HEK293 (cell line): ENCODE measurements around the gene GSAP.

Experiments used
- CTCF ChIA-PET: fragments of 350-600 bp; formaldehyde crosslinking; extraction: SDS; loops from one replicate; lab custom pipeline; 2021; ENCODE audit warnings: antibody characterized with exemption; lab: Yijun Ruan, JAX
- POLR2A ChIA-PET: fragments of 300-600 bp; formaldehyde crosslinking; extraction: SDS; loops from one replicate; lab custom pipeline; 2020; ENCODE audit warnings: antibody characterized with exemption, inconsistent platforms; lab: Yijun Ruan, JAX
- H3K27ac ChIP-seq: fragments of 200-500 bp; sonication (Bioruptor generic); 2 replicates; pipeline ENCODE4 v1.5.1; 2014; ENCODE audit warnings: low read depth, low read length, control low read depth, inconsistent platforms; ENCODE audit errors: extremely low read depth
- H3K36me3 ChIP-seq, 2 experiments: fragments of 200-500 bp in 1 of 2; sonication (Bioruptor generic) in 1 of 2; 1 replicate in 1 of 2; 2 replicates in 1 of 2; pipeline ENCODE4 v1.5.1; 2014 to 2017; ENCODE audit warnings: inconsistent platforms in 2 of 2, low read length in 2 of 2; ENCODE audit not compliant: control insufficient read depth in 2 of 2, insufficient read depth in 1 of 2
- H3K4me1 ChIP-seq: fragments of 200-500 bp; sonication (Bioruptor generic); 2 replicates; pipeline ENCODE4 v1.5.1; 2014; ENCODE audit warnings: mild to moderate bottlenecking, low read length, inconsistent platforms; ENCODE audit not compliant: control insufficient read depth, insufficient read depth
- H3K4me3 ChIP-seq: 2 replicates; pipeline ENCODE4 v1.5.1; 2011; ENCODE audit warnings: low read depth, mild to moderate bottlenecking, control low read depth, low read length, moderate library complexity
- H3K9me3 ChIP-seq: fragments of 200-500 bp; sonication (Bioruptor generic); 2 replicates; pipeline ENCODE4 v1.5.1; 2014; ENCODE audit warnings: low read depth, low read length, inconsistent platforms; ENCODE audit not compliant: control insufficient read depth, insufficient read depth
- GLI2 ChIP-seq: fragments of 450-650 bp; formaldehyde crosslinking; IDR thresholded peaks from 2 replicates; pipeline ENCODE4; 2017; ENCODE audit warnings: missing biosample characterization, missing genetic modification characterization, low read depth, borderline replicate concordance
- GLIS1 ChIP-seq: fragments of 450-650 bp; formaldehyde crosslinking; IDR thresholded peaks from 2 replicates; pipeline ENCODE4 v1.5.1; 2016; ENCODE audit warnings: missing biosample characterization, missing genetic modification characterization
- KLF7 ChIP-seq: fragments of 450-650 bp; formaldehyde crosslinking; IDR thresholded peaks from 2 replicates; pipeline ENCODE4 v1.5.1; 2016; ENCODE audit warnings: missing biosample characterization, missing genetic modification characterization, borderline replicate concordance
- MYNN ChIP-seq: fragments of 450-650 bp; formaldehyde crosslinking; IDR thresholded peaks from 2 replicates; pipeline ENCODE4 v1.5.1; 2016; ENCODE audit warnings: missing biosample characterization, missing genetic modification characterization, borderline replicate concordance
- SP3 ChIP-seq: fragments of 450-650 bp; formaldehyde crosslinking; IDR thresholded peaks from 2 replicates; pipeline ENCODE4 v1.5.1; 2016; ENCODE audit warnings: missing biosample characterization, missing genetic modification characterization
- ZBTB11 ChIP-seq: fragments of 450-650 bp; formaldehyde crosslinking; conservative IDR thresholded peaks from 2 replicates; pipeline ENCODE4 v1.5.1; 2016; ENCODE audit warnings: low read depth, missing biosample characterization, missing genetic modification characterization
- ZBTB26 ChIP-seq: fragments of 450-650 bp; formaldehyde crosslinking; optimal IDR thresholded peaks from 2 replicates; pipeline ENCODE3; 2016; ENCODE audit warnings: missing biosample characterization, mild to moderate bottlenecking, missing genetic modification characterization
- ZBTB44 ChIP-seq: fragments of 450-650 bp; IDR thresholded peaks from 2 replicates; pipeline ENCODE4 v1.5.1; 2018; ENCODE audit warnings: missing biosample characterization, mild to moderate bottlenecking, missing genetic modification characterization
- ZFHX2 ChIP-seq: fragments of 450-650 bp; formaldehyde crosslinking; conservative IDR thresholded peaks from 2 replicates; pipeline ENCODE4 v1.5.1; 2016; ENCODE audit warnings: missing biosample characterization, missing genetic modification characterization
- ZFP3 ChIP-seq: fragments of 450-650 bp; formaldehyde crosslinking; IDR thresholded peaks from 2 replicates; pipeline ENCODE4 v1.5.1; 2016; ENCODE audit warnings: low read depth, missing biosample characterization, missing genetic modification characterization
- ZNF114 ChIP-seq: fragments of 450-650 bp; formaldehyde crosslinking; IDR thresholded peaks from 2 replicates; pipeline ENCODE4 v1.5.0; 2017; ENCODE audit warnings: missing biosample characterization, missing genetic modification characterization
- ZNF146 ChIP-seq: fragments of 450-650 bp; formaldehyde crosslinking; IDR thresholded peaks from 2 replicates; pipeline ENCODE4 v1.5.1; 2016; ENCODE audit warnings: missing biosample characterization, missing genetic modification characterization
- ZNF157 ChIP-seq: fragments of 450-650 bp; formaldehyde crosslinking; IDR thresholded peaks from 2 replicates; pipeline ENCODE4 v1.5.1; 2016; ENCODE audit warnings: missing biosample characterization, missing genetic modification characterization
- ZNF175 ChIP-seq: fragments of 450-650 bp; formaldehyde crosslinking; IDR thresholded peaks from 2 replicates; pipeline ENCODE4 v1.5.1; 2016; ENCODE audit warnings: missing biosample characterization, missing genetic modification characterization
- ZNF184 ChIP-seq: fragments of 450-650 bp; IDR thresholded peaks from 2 replicates; pipeline ENCODE4 v1.5.1; 2018; ENCODE audit warnings: missing biosample characterization, mild to moderate bottlenecking, missing genetic modification characterization
- ZNF280C ChIP-seq: fragments of 450-650 bp; formaldehyde crosslinking; IDR thresholded peaks from 2 replicates; pipeline ENCODE4 v1.5.1; 2016; ENCODE audit warnings: missing biosample characterization, missing genetic modification characterization
- ZNF362 ChIP-seq: fragments of 450-650 bp; formaldehyde crosslinking; IDR thresholded peaks from 2 replicates; pipeline ENCODE4 v1.5.1; 2016; ENCODE audit warnings: missing biosample characterization, missing genetic modification characterization
- ZNF433 ChIP-seq: fragments of 450-650 bp; formaldehyde crosslinking; IDR thresholded peaks from 2 replicates; pipeline ENCODE4 v1.5.1; 2016; ENCODE audit warnings: missing biosample characterization, missing genetic modification characterization, low read depth
- ZNF473 ChIP-seq: fragments of 450-650 bp; formaldehyde crosslinking; IDR thresholded peaks from 2 replicates; pipeline ENCODE4 v1.5.1; 2017; ENCODE audit warnings: missing biosample characterization, missing genetic modification characterization
- ZNF521 ChIP-seq: fragments of 450-650 bp; formaldehyde crosslinking; IDR thresholded peaks from 2 replicates; pipeline ENCODE4 v1.5.1; 2017; ENCODE audit warnings: missing biosample characterization, mild to moderate bottlenecking, missing genetic modification characterization
- ZNF548 ChIP-seq: fragments of 450-650 bp; formaldehyde crosslinking; IDR thresholded peaks from 2 replicates; pipeline ENCODE4 v1.5.1; 2016; ENCODE audit warnings: missing biosample characterization, missing genetic modification characterization
- ZNF585B ChIP-seq: fragments of 450-650 bp; formaldehyde crosslinking; IDR thresholded peaks from 2 replicates; pipeline ENCODE4 v1.5.1; 2016; ENCODE audit warnings: missing biosample characterization, missing genetic modification characterization
- ZNF660 ChIP-seq: fragments of 450-650 bp; IDR thresholded peaks from 2 replicates; pipeline ENCODE4 v1.5.1; 2018; ENCODE audit warnings: missing biosample characterization, mild to moderate bottlenecking, missing genetic modification characterization
- ZNF670 ChIP-seq: fragments of 450-650 bp; formaldehyde crosslinking; IDR thresholded peaks from 2 replicates; pipeline ENCODE4 v1.5.1; 2016; ENCODE audit warnings: missing biosample characterization, missing genetic modification characterization, low read depth
- ZNF792 ChIP-seq: fragments of 450-650 bp; formaldehyde crosslinking; IDR thresholded peaks from 2 replicates; pipeline ENCODE4 v1.5.1; 2016; ENCODE audit warnings: missing biosample characterization, missing genetic modification characterization
- ZSCAN30 ChIP-seq: fragments of 450-650 bp; IDR thresholded peaks from 2 replicates; pipeline ENCODE4 v1.5.1; 2018; ENCODE audit warnings: missing biosample characterization, mild to moderate bottlenecking, missing genetic modification characterization, moderate library complexity

The GSAP gene

GRCh38 chr7:77362905-77363304, 53.2 kb downstream of the GSAP start (continued):
- TF ChIP-seq ZNF362: no peak
- TF ChIP-seq ZBTB26: no peak
- no peak for TF ChIP-seq SP3 (tag by site-specific recombination)
- no peak for TF ChIP-seq KLF7 (tag by site-specific recombination)
- no peak for TF ChIP-seq ZNF157 (tag by site-specific recombination)
- TF ChIP-seq ZNF792 (tag by site-specific recombination): no peak
- no peak for TF ChIP-seq ZNF280C (tag by site-specific recombination)

- ChIA-PET CTCF (no interaction called here), POLR2A (no interaction called here)
- Histone ChIP-seq H3K4me3 (no peak overlapping the region), H3K9me3 (no peaks in the 10 kb centered on the region), H3K27ac (no peak overlapping the region), H3K36me3 (no peaks in the 10 kb centered on the region), H3K4me1 (peaks cover 7% of the 10 kb centered on the region)
- TF ChIP-seq ZNF521 (no peak), GLI2 (tag by site-specific recombination) (no peak), ZNF433 (tag by site-specific recombination) (no peak), ZNF585B (tag by site-specific recombination) (no peak), ZFP3 (tag by site-specific recombination) (no peak), ZBTB11 (no peak), ZNF184 (tag by site-specific recombination) (no peak), ZNF146 (tag by site-specific recombination) (no peak), ZNF548 (tag by site-specific recombination) (no peak), ZNF473 (tag by site-specific recombination) (no peak), ZNF175 (tag by site-specific recombination) (no peak), ZFHX2 (tag by site-specific recombination) (no peak), ZSCAN30 (tag by site-specific recombination) (no peak), ZBTB44 (tag by site-specific recombination) (no peak), GLIS1 (tag by site-specific recombination) (no peak), ZNF660 (tag by site-specific recombination) (no peak), ZNF114 (no peak), MYNN (tag by site-specific recombination) (no peak), ZNF670 (tag by site-specific recombination) (no peak)
Measured at GRCh38 chr7:77360969-77361368, 55.2 kb downstream of the GSAP start.
